ENCODE results near the gene CDC73. TPM values are rescaled to one million over a fixed set of nuclear protein-coding genes. Genes with fewer than 3 reads are reported as not detected.
A peak's percentile ranks its signal among the peaks of the same experiment; 100 is the strongest.

Gene CDC73
- total and polyA plus RNA-seq, 2 of the 13 experiments (the other 11 are each of a cell fraction or from before 2014, with no cell fraction given), result 20.2 to 26.3 TPM

GRCh38 chr1:193121616-193122593, at the start of gene CDC73 (continued):
- no peak for TF ChIP-seq PBX3 (CRISPR knock-in tag; IDR thresholded peaks at IDR 0.05; ENCODE audit: borderline replicate concordance)
- no peak for TF ChIP-seq NR2F1 (CRISPR knock-in tag; IDR thresholded peaks at IDR 0.05)
- peak; percentile 60; the same call in 1 of the 2 replicates for TF ChIP-seq TFDP2 (CRISPR knock-in tag; IDR thresholded peaks at IDR 0.05)
- TF ChIP-seq GATAD1 (CRISPR knock-in tag; IDR thresholded peaks at IDR 0.05), result peak; percentile 91
- TF ChIP-seq ARID2 (CRISPR knock-in tag; IDR thresholded peaks at IDR 0.05; ENCODE audit: borderline replicate concordance), result peak; percentile 97
- TF ChIP-seq CENPBD1 (CRISPR knock-in tag; IDR thresholded peaks at IDR 0.05; ENCODE audit: borderline replicate concordance, low read depth), result peak; percentile 83; the same call in 1 of the 2 replicates
- TF ChIP-seq HCFC1 (IDR thresholded peaks at IDR 0.05; ENCODE audit: low read depth, low read length), result no peak
- TF ChIP-seq ZNF276 (CRISPR knock-in tag; IDR thresholded peaks at IDR 0.05; ENCODE audit: low read depth), result no peak
- TF ChIP-seq ZNF737 (CRISPR knock-in tag; IDR thresholded peaks at IDR 0.05; ENCODE audit: borderline replicate concordance), result no peak; the same call in 1 of the 2 replicates
- no peak for TF ChIP-seq NR2F6 (IDR thresholded peaks at IDR 0.05)
- TF ChIP-seq NR2F6 (CRISPR knock-in tag; IDR thresholded peaks at IDR 0.05), result peak; percentile 59; the same call in 1 of the 2 replicates
- TF ChIP-seq AGO1 (IDR thresholded peaks at IDR 0.05; ENCODE audit: low read depth, low read length, poor library complexity, severe bottlenecking), result peak; percentile 57
- TF ChIP-seq BRD4 (CRISPR knock-in tag; IDR thresholded peaks at IDR 0.05), result peak; percentile 52; the same call in 1 of the 2 replicates
- peak; percentile 94 for TF ChIP-seq ZSCAN31 (CRISPR knock-in tag; IDR thresholded peaks at IDR 0.05; ENCODE audit: low read depth)
- peak in 1 of 2 experiments; percentile 17; a peak in 1 of 4 replicates for TF ChIP-seq REST (IDR thresholded peaks at IDR 0.05; ENCODE audit: borderline replicate concordance in 1 of 2, low read depth in 1 of 2, low read length in 2 of 2)
- TF ChIP-seq PTBP1 (IDR thresholded peaks at IDR 0.05; ENCODE audit: low read depth, low read length, poor library complexity, severe bottlenecking), result no peak
- no peak; the same call in 1 of the 2 replicates for TF ChIP-seq CREM (IDR thresholded peaks at IDR 0.05)
- TF ChIP-seq CREM (CRISPR knock-in tag; IDR thresholded peaks at IDR 0.05), result 0 out of 2 replicates have a peak, but pooled peaks have one; percentile 8
- TF ChIP-seq ZNF747 (CRISPR knock-in tag; IDR thresholded peaks at IDR 0.05; ENCODE audit: borderline replicate concordance), result peak; percentile 94

Data from HepG2 (cell line).